GM12878 (cell line): ENCODE data around the gene NDUFC1.

Experiments
- ATF2 ChIP-seq: IDR thresholded peaks from 2 replicates; pipeline ENCODE4 v1.6.1; 2012; ENCODE audit warnings: low read length, inconsistent platforms
- CTCF ChIP-seq, 3 experiments: IDR thresholded peaks in 2 of 3; conservative IDR thresholded peaks in 1 of 3; 2 replicates each; pipeline ENCODE4 v1.5.1; 2011; ENCODE audit warnings: low read depth in 3 of 3, low read length in 3 of 3, mild to moderate bottlenecking in 3 of 3, control low read depth in 2 of 3, moderate library complexity in 2 of 3, inconsistent platforms in 1 of 3, mixed read lengths in 1 of 3; ENCODE audit not compliant: control insufficient read depth in 2 of 3, insufficient read depth in 1 of 3; ENCODE audit errors: extremely low read depth in 1 of 3
- MEF2A ChIP-seq: IDR thresholded peaks from 2 replicates; pipeline ENCODE4 v1.6.1; 2011; ENCODE audit warnings: low read depth, mild to moderate bottlenecking, low read length, moderate library complexity; ENCODE audit not compliant: insufficient read depth
- MTA3 ChIP-seq: IDR thresholded peaks from 2 replicates; pipeline ENCODE4 v1.6.1; 2012; ENCODE audit warnings: low read length, inconsistent platforms, borderline replicate concordance
- POLR2A ChIP-seq: IDR thresholded peaks from 2 replicates; pipeline ENCODE4 v1.6.1; 2011; ENCODE audit warnings: low read depth, mild to moderate bottlenecking, low read length
- POLR2AphosphoS5 ChIP-seq: IDR thresholded peaks from 2 replicates; pipeline ENCODE4 v1.6.1; 2011; ENCODE audit warnings: mild to moderate bottlenecking, low read length, inconsistent platforms
- USF2 ChIP-seq: IDR thresholded peaks from 2 replicates; pipeline ENCODE4 v1.6.1; 2011; ENCODE audit warnings: low read depth, low read length, improper control_type of control experiment, borderline replicate concordance
- YY1 ChIP-seq: IDR thresholded peaks from 2 replicates; pipeline ENCODE4 v1.6.1; 2011; ENCODE audit warnings: low read depth, mild to moderate bottlenecking, low read length

- no peak for TF ChIP-seq CTCF (IDR thresholded peaks at IDR 0.05 in 2 of 3, conservative IDR thresholded peaks at IDR 0.05 in 1 of 3; ENCODE audit: control insufficient read depth in 2 of 3, extremely low read depth in 1 of 3, insufficient read depth in 1 of 3, low read depth in 3 of 3, low read length in 3 of 3)
- no peak for TF ChIP-seq POLR2AphosphoS5
- no peak for TF ChIP-seq POLR2A
- no peak for TF ChIP-seq ATF2
- TF ChIP-seq YY1 = no peak
- TF ChIP-seq MTA3 = no peak
- TF ChIP-seq USF2 = no peak
- no peak for TF ChIP-seq MEF2A
Measured at GRCh38 chr4:139324620-139325019, 22.3 kb upstream of the NDUFC1 start.
